ENCODE measurements around the gene FLNB. TPM values are rescaled to one million over a fixed set of nuclear protein-coding genes. Genes with fewer than 3 reads are reported as not detected.

The FLNB gene
- total RNA-seq, 1 donor from 2014 or later = 34.8 TPM

DNA sequence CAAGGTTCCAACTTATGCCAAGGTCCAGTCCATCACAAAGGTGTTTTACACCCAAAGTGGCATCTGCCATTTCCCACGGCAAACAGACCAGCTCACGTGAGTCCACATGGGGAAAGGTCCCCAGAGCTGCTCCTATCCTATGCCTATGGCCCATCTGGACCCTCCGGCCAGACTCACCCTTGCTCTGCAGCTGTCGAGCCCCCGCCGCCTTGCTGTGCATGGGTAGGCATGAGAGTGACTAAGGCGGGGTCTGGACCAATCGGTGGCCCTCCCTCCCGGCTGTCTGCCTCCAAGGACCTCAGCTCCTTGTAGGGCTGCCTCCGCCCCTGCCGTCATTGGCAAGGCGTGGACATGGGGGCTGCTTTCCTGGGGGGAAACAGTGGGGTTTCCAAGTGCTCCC is 175.7 kb downstream of the FLNB start:
- Histone ChIP-seq H3K9me3 (replicated peaks) (no peaks in the 10 kb centered on the region), H3K36me3 (no peaks in the 10 kb centered on the region)
- intact Hi-C loops (cut with micrococcal nuclease) = loop anchor here (5.0 kb wide), 1 partner anchor 113 kb away; no protein-coding TSS in a partner anchor

DNA sequence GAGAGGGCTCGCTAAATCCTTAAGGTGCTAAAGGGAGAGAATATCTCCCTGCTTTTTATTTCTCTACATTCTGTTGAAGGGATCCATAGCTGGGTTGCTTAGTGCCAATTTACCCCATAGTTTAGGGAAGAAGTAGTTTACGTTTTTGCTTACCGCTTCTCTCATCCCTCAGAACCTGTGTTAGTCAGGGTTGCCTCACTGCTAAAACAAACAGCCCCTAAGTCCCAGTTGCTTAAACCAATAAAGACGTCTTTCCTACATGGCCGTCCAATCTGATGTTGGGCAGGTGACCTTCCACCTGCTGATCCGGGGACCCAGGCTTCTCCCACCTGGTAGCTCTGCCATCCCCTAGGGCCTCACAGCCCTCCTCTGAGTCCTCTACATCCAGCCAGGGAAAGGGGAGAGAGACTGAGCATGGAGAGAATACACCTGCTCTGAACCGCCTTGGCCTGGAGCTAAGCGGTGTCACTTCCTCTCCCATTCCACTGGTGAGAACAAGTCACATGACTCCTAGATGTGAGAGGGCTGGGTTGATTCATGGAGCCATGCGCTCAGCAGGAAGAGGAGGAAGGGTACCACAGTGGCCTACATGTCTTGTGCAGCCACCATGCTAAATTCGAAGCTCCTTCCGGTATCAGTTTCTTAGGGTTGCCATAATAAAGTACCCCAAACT is 176.2 kb downstream of the FLNB start:
- Histone ChIP-seq H3K27me3 (ENCODE audit: low read depth) (no peaks in the 10 kb centered on the region), H3K36me3 (no peaks in the 10 kb centered on the region), H3K9me3 (replicated peaks) (no peaks in the 10 kb centered on the region), H3K4me3 (no peak overlapping the region), H3K4me1 (peaks cover 17% of the 10 kb centered on the region), H3K27ac (replicated peaks) (no peak overlapping the region)
- intact Hi-C loops (cut with micrococcal nuclease) = loop anchor here (5.0 kb wide), 1 partner anchor 113 kb away; no protein-coding TSS in a partner anchor
- no peak for DNase-seq
- no peak for TF ChIP-seq CTCF (IDR thresholded peaks at IDR 0.05; ENCODE audit: borderline replicate concordance)

More for the DNA sequence above, 175.7 kb downstream of the FLNB start:
- no peak overlapping the region for H3K4me3 ChIP-seq
- no peak for DNase-seq
- H3K27me3 ChIP-seq (ENCODE audit: low read depth) = no peaks in the 10 kb centered on the region
- H3K27ac ChIP-seq (replicated peaks) = no peak overlapping the region
- H3K4me1 ChIP-seq = peaks cover 12% of the 10 kb centered on the region
- no peak for TF ChIP-seq CTCF (IDR thresholded peaks at IDR 0.05; ENCODE audit: borderline replicate concordance)

GRCh38 chr3:58184982-58185360 is 176.7 kb downstream of the FLNB start:
- intact Hi-C loops (cut with micrococcal nuclease) = loop anchor here (5.0 kb wide), 1 partner anchor 112 kb away; no protein-coding TSS in a partner anchor
- DNase-seq = no peak
- no peaks in the 10 kb centered on the region for H3K9me3 ChIP-seq (replicated peaks)
- no peak for TF ChIP-seq CTCF (IDR thresholded peaks at IDR 0.05; ENCODE audit: borderline replicate concordance)
- H3K4me3 ChIP-seq = no peak overlapping the region
- peaks cover 22% of the 10 kb centered on the region for H3K4me1 ChIP-seq
- no peak overlapping the region for H3K27ac ChIP-seq (replicated peaks)
- H3K36me3 ChIP-seq = no peaks in the 10 kb centered on the region
- H3K27me3 ChIP-seq (ENCODE audit: low read depth) = no peaks in the 10 kb centered on the region

- Histone ChIP-seq H3K27me3 (ENCODE audit: low read depth) (no peaks in the 10 kb centered on the region), H3K4me1 (peaks cover 22% of the 10 kb centered on the region), H3K4me3 (no peak overlapping the region), H3K36me3 (no peaks in the 10 kb centered on the region), H3K9me3 (replicated peaks) (no peaks in the 10 kb centered on the region), H3K27ac (replicated peaks) (peak overlapping the region; percentile 52)
- TF ChIP-seq CTCF (IDR thresholded peaks at IDR 0.05; ENCODE audit: borderline replicate concordance) = no peak
- DNase-seq = no peak
- intact Hi-C loops (cut with micrococcal nuclease) = no loop called here
Measured at GRCh38 chr3:58188173-58188564, 179.9 kb downstream of the FLNB start.

GRCh38 chr3:58188921-58189451 is 180.8 kb downstream of the FLNB start:
- Histone ChIP-seq H3K27ac (replicated peaks) (peak overlapping the region; percentile 52), H3K4me3 (no peak overlapping the region), H3K27me3 (ENCODE audit: low read depth) (no peaks in the 10 kb centered on the region), H3K4me1 (peaks cover 22% of the 10 kb centered on the region), H3K9me3 (replicated peaks) (no peaks in the 10 kb centered on the region), H3K36me3 (no peaks in the 10 kb centered on the region)
- no peak for DNase-seq
- intact Hi-C loops (cut with micrococcal nuclease) = no loop called here
- TF ChIP-seq CTCF (IDR thresholded peaks at IDR 0.05; ENCODE audit: borderline replicate concordance) = no peak

Data from left ventricle myocardium inferior (tissue), 1 donor.